ENCODE results near the gene MYBBP1A. TPM values are rescaled to one million over a fixed set of nuclear protein-coding genes. Genes with fewer than 3 reads are reported as not detected.

The MYBBP1A gene
- total and polyA plus RNA-seq, 2 of the 13 experiments (the other 11 are each of a cell fraction or from before 2014, with no cell fraction given): 18.6 to 54.8 TPM

DNA sequence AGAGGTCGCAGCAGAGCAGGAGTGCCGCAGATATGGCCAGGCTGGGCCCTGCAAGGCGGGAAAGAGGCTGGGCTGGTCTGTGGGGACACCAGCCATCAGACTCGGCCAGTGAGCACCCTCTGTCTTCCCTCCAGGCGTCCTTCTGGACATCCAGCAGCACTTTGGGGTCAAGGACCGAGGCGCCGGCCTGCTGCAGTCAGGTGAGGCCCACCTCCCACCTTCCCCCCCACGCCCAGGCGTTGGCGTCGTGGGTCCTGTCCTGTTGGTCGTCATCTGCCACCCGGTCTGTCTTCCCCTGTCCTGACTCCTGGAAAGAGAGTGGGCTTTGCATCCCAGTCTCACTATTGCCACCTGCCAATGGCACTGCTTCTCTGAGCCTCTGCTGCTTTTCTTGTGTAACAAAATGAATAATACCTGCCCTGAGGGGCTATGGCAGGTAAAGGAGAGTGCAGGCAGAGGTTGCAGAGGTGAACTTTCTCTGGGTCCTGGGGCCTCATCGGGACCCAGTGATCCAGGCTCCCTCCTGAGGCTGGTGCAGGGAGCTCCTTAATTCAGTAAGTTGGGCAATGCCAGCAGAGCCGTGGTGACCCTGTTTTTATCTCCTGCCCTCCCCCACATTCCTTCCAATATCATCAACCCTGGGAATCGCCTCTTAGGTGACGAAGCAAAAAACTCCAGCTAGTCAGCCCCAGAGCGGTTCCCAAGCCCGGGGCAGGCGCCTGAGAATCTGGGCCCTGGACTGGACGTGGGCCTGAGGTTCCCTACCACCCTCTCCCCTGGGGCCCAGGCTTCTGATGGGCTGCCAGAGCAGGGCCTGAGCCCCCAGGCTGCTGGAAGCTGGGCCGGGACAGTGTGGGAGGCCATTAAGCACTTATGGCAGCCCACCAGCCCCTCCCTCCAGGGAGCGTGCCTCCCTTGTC is 41.8 kb downstream of the MYBBP1A start:
- DNase-seq (ENCODE audit: low spot score) (no peak), ATAC-seq (peak; percentile 13; the same call in 2 of the 3 replicates), FAIRE-seq (no peak)
- intact Hi-C loops (cut with micrococcal nuclease; ENCODE audit: unreplicated experiment): no loop called here
- CTCF ChIA-PET (ENCODE audit: low intra/inter-chr PET ratio, low total read pairs): no interaction called here
- in situ Hi-C loops (cut with HindIII; ENCODE audit: extremely low pct_ligation_motif_present, low pct_unique_long_range_greater_than_20kb): loop anchor here (5.0 kb wide), 1 partner anchor 91 kb away; no protein-coding TSS in a partner anchor
- H3K9ac ChIP-seq (ENCODE audit: insufficient read depth, low read depth, low read length): no peak overlapping the region
- no peak overlapping the region for H2AFZ ChIP-seq (ENCODE audit: low read length)
- no peak overlapping the region for H3K4me2 ChIP-seq (ENCODE audit: low read depth, low read length)
- H3K27me3 ChIP-seq (ENCODE audit: control insufficient read depth in 1 of 2, insufficient read depth in 2 of 2, low read length in 2 of 2): peaks cover 12 to 65% of the 10 kb centered on the region in 2 experiments
- BruUV-seq (replicated peaks): no TSS peak
- H3K36me3 ChIP-seq (replicated peaks in 1 of 2; ENCODE audit: control insufficient read depth in 1 of 2, insufficient read depth in 2 of 2, low read length in 2 of 2): no peaks in the 10 kb centered on the region
- no peak overlapping the region for H3K27ac ChIP-seq (ENCODE audit: extremely low read length, insufficient read depth, low read length)
- TF ChIP-seq, protein P1, sequence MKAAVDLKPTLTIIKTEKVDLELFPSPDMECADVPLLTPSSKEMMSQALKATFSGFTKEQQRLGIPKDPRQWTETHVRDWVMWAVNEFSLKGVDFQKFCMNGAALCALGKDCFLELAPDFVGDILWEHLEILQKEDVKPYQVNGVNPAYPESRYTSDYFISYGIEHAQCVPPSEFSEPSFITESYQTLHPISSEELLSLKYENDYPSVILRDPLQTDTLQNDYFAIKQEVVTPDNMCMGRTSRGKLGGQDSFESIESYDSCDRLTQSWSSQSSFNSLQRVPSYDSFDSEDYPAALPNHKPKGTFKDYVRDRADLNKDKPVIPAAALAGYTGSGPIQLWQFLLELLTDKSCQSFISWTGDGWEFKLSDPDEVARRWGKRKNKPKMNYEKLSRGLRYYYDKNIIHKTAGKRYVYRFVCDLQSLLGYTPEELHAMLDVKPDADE (CRISPR knock-in tag; IDR thresholded peaks at IDR 0.05): no peak
- TF ChIP-seq ZNF441 (CRISPR knock-in tag; IDR thresholded peaks at IDR 0.05; ENCODE audit: borderline replicate concordance) (no peak), KLF6 (CRISPR knock-in tag; IDR thresholded peaks at IDR 0.05) (no peak), MTA1 (CRISPR knock-in tag; IDR thresholded peaks at IDR 0.05; ENCODE audit: borderline replicate concordance) (no peak), ZNF230 (CRISPR knock-in tag; IDR thresholded peaks at IDR 0.05) (no peak), EZH2 (conservative IDR thresholded peaks at IDR 0.05; ENCODE audit: low read depth, low read length) (no peak), ZNF879 (CRISPR knock-in tag; IDR thresholded peaks at IDR 0.05) (no peak), CBX2 (IDR thresholded peaks at IDR 0.05; ENCODE audit: low read depth, low read length) (no peak), CBX2 (CRISPR knock-in tag; IDR thresholded peaks at IDR 0.05; ENCODE audit: low read depth) (no peak), AKAP8 (CRISPR knock-in tag; IDR thresholded peaks at IDR 0.05) (no peak), ZNF772 (CRISPR knock-in tag; IDR thresholded peaks at IDR 0.05) (no peak), ZNF644 (CRISPR knock-in tag; IDR thresholded peaks at IDR 0.05; ENCODE audit: low read depth) (no peak), ZNF296 (CRISPR knock-in tag; conservative IDR thresholded peaks at IDR 0.05) (no peak), HDAC6 (IDR thresholded peaks at IDR 0.05; ENCODE audit: low read depth, low read length) (no peak)
- TF ChIP-seq, protein P2, sequence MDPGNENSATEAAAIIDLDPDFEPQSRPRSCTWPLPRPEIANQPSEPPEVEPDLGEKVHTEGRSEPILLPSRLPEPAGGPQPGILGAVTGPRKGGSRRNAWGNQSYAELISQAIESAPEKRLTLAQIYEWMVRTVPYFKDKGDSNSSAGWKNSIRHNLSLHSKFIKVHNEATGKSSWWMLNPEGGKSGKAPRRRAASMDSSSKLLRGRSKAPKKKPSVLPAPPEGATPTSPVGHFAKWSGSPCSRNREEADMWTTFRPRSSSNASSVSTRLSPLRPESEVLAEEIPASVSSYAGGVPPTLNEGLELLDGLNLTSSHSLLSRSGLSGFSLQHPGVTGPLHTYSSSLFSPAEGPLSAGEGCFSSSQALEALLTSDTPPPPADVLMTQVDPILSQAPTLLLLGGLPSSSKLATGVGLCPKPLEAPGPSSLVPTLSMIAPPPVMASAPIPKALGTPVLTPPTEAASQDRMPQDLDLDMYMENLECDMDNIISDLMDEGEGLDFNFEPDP (CRISPR knock-in tag; conservative IDR thresholded peaks at IDR 0.05): no peak
- no peaks in the 10 kb centered on the region for H3K9me3 ChIP-seq (ENCODE audit: low read length)
- POLR2A ChIA-PET: no interaction called here
- WGBS (ENCODE audit: low lambda C conversion rate): 26% methylated on average over 9 of the region's 24 CpGs
- no peaks in the 10 kb centered on the region for H3K79me2 ChIP-seq (ENCODE audit: insufficient read depth, low read length)
- H4K20me1 ChIP-seq (ENCODE audit: insufficient read depth, low read length): no peaks in the 10 kb centered on the region
- H3K4me3 ChIP-seq (replicated peaks in 1 of 3; ENCODE audit: insufficient read depth in 1 of 3, low read depth in 2 of 3, low read length in 3 of 3): no peak overlapping the region
- no peaks in the 10 kb centered on the region for H3K4me1 ChIP-seq (ENCODE audit: insufficient read depth, low read length)
